HepG2 (cell line): ENCODE measurements around the gene CREBZF. TPM values are rescaled to one million over a fixed set of nuclear protein-coding genes. Genes with fewer than 3 reads are reported as not detected.

Experiments
- CBX5 ChIP-seq: sonication (generic); formaldehyde crosslinking; IDR thresholded peaks from 2 replicates; pipeline ENCODE4 v1.4.0; 2020; ENCODE audit warnings: missing genetic modification reagents, borderline replicate concordance
- DNMT1 ChIP-seq: sonication (generic); formaldehyde crosslinking; IDR thresholded peaks from 2 replicates; pipeline ENCODE4 v1.5.1; 2020; ENCODE audit warnings: mild to moderate bottlenecking, missing genetic modification reagents
- ELF4 ChIP-seq: sonication (generic); formaldehyde crosslinking; IDR thresholded peaks from 2 replicates; pipeline ENCODE4 v1.5.0; 2020; ENCODE audit warnings: missing genetic modification reagents, mild to moderate bottlenecking, moderate library complexity, borderline replicate concordance
- FOXC1 ChIP-seq: sonication (generic); formaldehyde crosslinking; IDR thresholded peaks from 2 replicates; pipeline ENCODE4 v1.8.0; 2022; ENCODE audit warnings: mild to moderate bottlenecking, missing genetic modification reagents, borderline replicate concordance
- KLF15 ChIP-seq: sonication (generic); formaldehyde crosslinking; IDR thresholded peaks from 2 replicates; pipeline ENCODE4 v1.8.1; 2023; ENCODE audit warnings: borderline replicate concordance, mild to moderate bottlenecking, inconsistent platforms, missing genetic modification reagents, mixed read lengths
- SAFB2 ChIP-seq: sonication (generic); formaldehyde crosslinking; IDR thresholded peaks from 2 replicates; pipeline ENCODE4 v1.5.1; 2020; ENCODE audit warnings: missing genetic modification reagents, low read depth, mild to moderate bottlenecking, borderline replicate concordance
- SNAI1 ChIP-seq: sonication (generic); formaldehyde crosslinking; IDR thresholded peaks from 2 replicates; pipeline ENCODE4 v1.5.0; 2020; ENCODE audit warnings: mild to moderate bottlenecking, missing genetic modification reagents, borderline replicate concordance
- ZEB1 ChIP-seq: IDR thresholded peaks from 2 replicates; pipeline ENCODE4 v1.6.1; 2012; ENCODE audit warnings: mild to moderate bottlenecking, low read depth, inconsistent platforms; ENCODE audit not compliant: insufficient replicate concordance
- ZFX ChIP-seq: sonication (generic); formaldehyde crosslinking; IDR thresholded peaks from 2 replicates; pipeline ENCODE4 v1.4.0; 2020; ENCODE audit warnings: mild to moderate bottlenecking, low read depth, missing genetic modification reagents, moderate library complexity
- ZNF329 ChIP-seq: sonication (generic); formaldehyde crosslinking; IDR thresholded peaks from 2 replicates; pipeline ENCODE4 v1.9.0; 2021; ENCODE audit warnings: low read depth, mild to moderate bottlenecking, missing genetic modification reagents
- ZNF33B ChIP-seq: sonication (generic); formaldehyde crosslinking; IDR thresholded peaks from 2 replicates; pipeline ENCODE4 v1.5.1; 2020; ENCODE audit warnings: mild to moderate bottlenecking, missing genetic modification reagents
- ZNF343 ChIP-seq: sonication (generic); formaldehyde crosslinking; IDR thresholded peaks from 2 replicates; pipeline ENCODE4 v1.4.0; 2020; ENCODE audit warnings: mild to moderate bottlenecking, missing genetic modification reagents
- ZNF496 ChIP-seq: sonication (generic); formaldehyde crosslinking; IDR thresholded peaks from 2 replicates; pipeline ENCODE4 v1.8.1; 2023; ENCODE audit warnings: mild to moderate bottlenecking, moderate library complexity, missing genetic modification reagents; ENCODE audit not compliant: insufficient replicate concordance
- polyA plus RNA-seq, 8 experiments: library from polyadenylated mRNA; depleted of rRNA in 3 of 8; stranded (reverse) in 7 of 8; unstranded in 1 of 8; fragments of >200 nt; fragmentation: Illumina TruSeq in 4 of 8; extraction: Trizol in 4 of 8; gene quantifications; 2 replicates each; pipeline versions ENCODE4 v1.2.1 to v1.2.3, GENCODE V29; 2011 to 2016; ENCODE audit warnings: low read depth in 4 of 8, missing spikeins in 1 of 8, mixed read lengths in 1 of 8; ENCODE audit not compliant: insufficient read depth in 1 of 8
- total RNA-seq, 5 experiments: library from RNA; depleted of rRNA; stranded (reverse); fragments of >200 nt; fragmentation: Illumina TruSeq; extraction: Trizol; gene quantifications; 2 replicates each; pipeline ENCODE4 v1.2.3, GENCODE V29; 2016; ENCODE audit warnings: low read depth in 1 of 5
- TF ChIP-seq, protein P1 (sequence below): sonication (generic); formaldehyde crosslinking; IDR thresholded peaks from 2 replicates; pipeline ENCODE4 v1.4.0; 2020; ENCODE audit warnings: mild to moderate bottlenecking, missing genetic modification reagents
- TF ChIP-seq, protein P2 (sequence below): sonication (generic); formaldehyde crosslinking; conservative IDR thresholded peaks from 2 replicates; pipeline ENCODE4 v1.8.0; 2022; ENCODE audit warnings: missing genetic modification reagents
- TF ChIP-seq, protein P3 (sequence below): sonication (generic); formaldehyde crosslinking; IDR thresholded peaks from 2 replicates; pipeline ENCODE4 v1.5.1; 2020; ENCODE audit warnings: missing genetic modification reagents, mild to moderate bottlenecking, borderline replicate concordance
- TF ChIP-seq, protein P4 (sequence below): IDR thresholded peaks from 2 replicates; pipeline ENCODE4 v1.6.1; 2016; ENCODE audit warnings: mild to moderate bottlenecking
- TF ChIP-seq, protein P5 (sequence below): sonication (generic); formaldehyde crosslinking; IDR thresholded peaks from 2 replicates; pipeline ENCODE4 v1.8.1; 2023; ENCODE audit warnings: mild to moderate bottlenecking, missing genetic modification reagents
- TF ChIP-seq, protein P6 (sequence below): sonication (generic); formaldehyde crosslinking; IDR thresholded peaks from 2 replicates; pipeline ENCODE4 v1.4.0; 2020; ENCODE audit warnings: mild to moderate bottlenecking, missing genetic modification reagents, borderline replicate concordance

CREBZF gene
- total and polyA plus RNA-seq, 2 of the 13 experiments (the other 11 are each of a cell fraction or from before 2014, with no cell fraction given), result 30.6 to 43.1 TPM

DNA sequence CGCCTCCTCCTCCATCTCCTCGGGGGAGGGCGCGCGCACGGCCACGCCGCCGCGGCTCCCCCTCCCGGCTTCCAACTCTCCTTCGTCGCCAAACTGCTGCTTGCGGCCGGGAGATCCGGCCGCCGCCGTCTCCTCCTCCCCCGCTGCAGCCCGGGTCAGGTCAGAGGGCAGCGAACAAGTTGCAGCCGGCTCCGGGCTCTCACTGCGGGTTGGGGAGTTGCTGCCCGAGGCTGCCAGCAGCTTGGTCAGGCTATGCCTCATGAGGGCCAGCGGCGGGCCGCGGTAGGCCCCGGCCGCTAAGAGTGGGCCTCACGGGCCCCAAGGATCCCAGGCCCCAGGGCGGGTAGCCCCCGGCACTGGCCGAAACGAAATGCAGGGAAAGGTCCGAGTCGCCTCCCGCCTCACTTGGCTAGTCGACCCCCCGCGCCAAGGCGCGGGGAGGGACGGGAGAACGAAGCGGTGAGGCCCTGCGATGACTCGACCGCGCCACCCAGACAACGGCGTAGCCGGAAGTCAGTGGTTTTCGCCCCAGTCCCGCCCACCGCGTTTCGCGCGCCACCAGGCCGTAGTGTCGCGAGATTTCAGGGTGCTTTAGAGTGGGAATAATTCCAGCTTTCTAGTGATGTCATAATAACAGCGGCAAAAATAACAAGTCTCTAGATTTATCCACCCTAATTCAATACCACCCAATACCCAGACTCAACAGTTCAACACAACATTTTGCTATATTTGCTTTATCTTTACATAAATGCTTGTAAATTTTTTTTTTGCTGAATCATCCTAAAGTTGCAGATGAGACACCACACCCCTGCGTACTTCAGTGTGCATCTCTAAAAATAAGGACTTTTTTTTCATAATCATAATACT lies at the start of gene CREBZF (continued):
- TF ChIP-seq ELF4 (CRISPR knock-in tag) (peak; percentile 70), SAFB2 (CRISPR knock-in tag) (no peak), ZNF343 (CRISPR knock-in tag) (no peak), ZNF329 (CRISPR knock-in tag) (no peak), SNAI1 (CRISPR knock-in tag) (peak; percentile 96; the same call in 1 of the 2 replicates), ZNF496 (CRISPR knock-in tag) (no peak), ZEB1 (no peak), KLF15 (CRISPR knock-in tag) (0 out of 2 replicates have a peak, but pooled peaks have one; percentile 80), ZNF33B (0 out of 2 replicates have a peak, but pooled peaks have one; percentile 60), ZFX (peak; percentile 100), CBX5 (CRISPR knock-in tag) (no peak), DNMT1 (peak; percentile 58; the same call in 1 of the 2 replicates), FOXC1 (CRISPR knock-in tag) (0 out of 2 replicates have a peak, but pooled peaks have one; percentile 46)
- TF ChIP-seq, protein P1, sequence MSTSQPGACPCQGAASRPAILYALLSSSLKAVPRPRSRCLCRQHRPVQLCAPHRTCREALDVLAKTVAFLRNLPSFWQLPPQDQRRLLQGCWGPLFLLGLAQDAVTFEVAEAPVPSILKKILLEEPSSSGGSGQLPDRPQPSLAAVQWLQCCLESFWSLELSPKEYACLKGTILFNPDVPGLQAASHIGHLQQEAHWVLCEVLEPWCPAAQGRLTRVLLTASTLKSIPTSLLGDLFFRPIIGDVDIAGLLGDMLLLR (CRISPR knock-in tag), result no peak
- TF ChIP-seq, protein P2, sequence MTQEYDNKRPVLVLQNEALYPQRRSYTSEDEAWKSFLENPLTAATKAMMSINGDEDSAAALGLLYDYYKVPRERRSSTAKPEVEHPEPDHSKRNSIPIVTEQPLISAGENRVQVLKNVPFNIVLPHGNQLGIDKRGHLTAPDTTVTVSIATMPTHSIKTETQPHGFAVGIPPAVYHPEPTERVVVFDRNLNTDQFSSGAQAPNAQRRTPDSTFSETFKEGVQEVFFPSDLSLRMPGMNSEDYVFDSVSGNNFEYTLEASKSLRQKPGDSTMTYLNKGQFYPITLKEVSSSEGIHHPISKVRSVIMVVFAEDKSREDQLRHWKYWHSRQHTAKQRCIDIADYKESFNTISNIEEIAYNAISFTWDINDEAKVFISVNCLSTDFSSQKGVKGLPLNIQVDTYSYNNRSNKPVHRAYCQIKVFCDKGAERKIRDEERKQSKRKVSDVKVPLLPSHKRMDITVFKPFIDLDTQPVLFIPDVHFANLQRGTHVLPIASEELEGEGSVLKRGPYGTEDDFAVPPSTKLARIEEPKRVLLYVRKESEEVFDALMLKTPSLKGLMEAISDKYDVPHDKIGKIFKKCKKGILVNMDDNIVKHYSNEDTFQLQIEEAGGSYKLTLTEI, result no peak
- TF ChIP-seq, protein P3, sequence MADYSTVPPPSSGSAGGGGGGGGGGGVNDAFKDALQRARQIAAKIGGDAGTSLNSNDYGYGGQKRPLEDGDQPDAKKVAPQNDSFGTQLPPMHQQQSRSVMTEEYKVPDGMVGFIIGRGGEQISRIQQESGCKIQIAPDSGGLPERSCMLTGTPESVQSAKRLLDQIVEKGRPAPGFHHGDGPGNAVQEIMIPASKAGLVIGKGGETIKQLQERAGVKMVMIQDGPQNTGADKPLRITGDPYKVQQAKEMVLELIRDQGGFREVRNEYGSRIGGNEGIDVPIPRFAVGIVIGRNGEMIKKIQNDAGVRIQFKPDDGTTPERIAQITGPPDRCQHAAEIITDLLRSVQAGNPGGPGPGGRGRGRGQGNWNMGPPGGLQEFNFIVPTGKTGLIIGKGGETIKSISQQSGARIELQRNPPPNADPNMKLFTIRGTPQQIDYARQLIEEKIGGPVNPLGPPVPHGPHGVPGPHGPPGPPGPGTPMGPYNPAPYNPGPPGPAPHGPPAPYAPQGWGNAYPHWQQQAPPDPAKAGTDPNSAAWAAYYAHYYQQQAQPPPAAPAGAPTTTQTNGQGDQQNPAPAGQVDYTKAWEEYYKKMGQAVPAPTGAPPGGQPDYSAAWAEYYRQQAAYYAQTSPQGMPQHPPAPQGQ (CRISPR knock-in tag), result no peak
- TF ChIP-seq, protein P4, sequence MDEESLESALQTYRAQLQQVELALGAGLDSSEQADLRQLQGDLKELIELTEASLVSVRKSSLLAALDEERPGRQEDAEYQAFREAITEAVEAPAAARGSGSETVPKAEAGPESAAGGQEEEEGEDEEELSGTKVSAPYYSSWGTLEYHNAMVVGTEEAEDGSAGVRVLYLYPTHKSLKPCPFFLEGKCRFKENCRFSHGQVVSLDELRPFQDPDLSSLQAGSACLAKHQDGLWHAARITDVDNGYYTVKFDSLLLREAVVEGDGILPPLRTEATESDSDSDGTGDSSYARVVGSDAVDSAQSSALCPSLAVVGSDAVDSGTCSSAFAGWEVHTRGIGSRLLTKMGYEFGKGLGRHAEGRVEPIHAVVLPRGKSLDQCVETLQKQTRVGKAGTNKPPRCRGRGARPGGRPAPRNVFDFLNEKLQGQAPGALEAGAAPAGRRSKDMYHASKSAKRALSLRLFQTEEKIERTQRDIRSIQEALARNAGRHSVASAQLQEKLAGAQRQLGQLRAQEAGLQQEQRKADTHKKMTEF (CRISPR knock-in tag), result peak; percentile 90
- TF ChIP-seq, protein P5, sequence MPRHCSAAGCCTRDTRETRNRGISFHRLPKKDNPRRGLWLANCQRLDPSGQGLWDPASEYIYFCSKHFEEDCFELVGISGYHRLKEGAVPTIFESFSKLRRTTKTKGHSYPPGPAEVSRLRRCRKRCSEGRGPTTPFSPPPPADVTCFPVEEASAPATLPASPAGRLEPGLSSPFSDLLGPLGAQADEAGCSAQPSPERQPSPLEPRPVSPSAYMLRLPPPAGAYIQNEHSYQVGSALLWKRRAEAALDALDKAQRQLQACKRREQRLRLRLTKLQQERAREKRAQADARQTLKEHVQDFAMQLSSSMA (CRISPR knock-in tag), result peak; percentile 87; the same call in 1 of the 2 replicates
- TF ChIP-seq, protein P6, sequence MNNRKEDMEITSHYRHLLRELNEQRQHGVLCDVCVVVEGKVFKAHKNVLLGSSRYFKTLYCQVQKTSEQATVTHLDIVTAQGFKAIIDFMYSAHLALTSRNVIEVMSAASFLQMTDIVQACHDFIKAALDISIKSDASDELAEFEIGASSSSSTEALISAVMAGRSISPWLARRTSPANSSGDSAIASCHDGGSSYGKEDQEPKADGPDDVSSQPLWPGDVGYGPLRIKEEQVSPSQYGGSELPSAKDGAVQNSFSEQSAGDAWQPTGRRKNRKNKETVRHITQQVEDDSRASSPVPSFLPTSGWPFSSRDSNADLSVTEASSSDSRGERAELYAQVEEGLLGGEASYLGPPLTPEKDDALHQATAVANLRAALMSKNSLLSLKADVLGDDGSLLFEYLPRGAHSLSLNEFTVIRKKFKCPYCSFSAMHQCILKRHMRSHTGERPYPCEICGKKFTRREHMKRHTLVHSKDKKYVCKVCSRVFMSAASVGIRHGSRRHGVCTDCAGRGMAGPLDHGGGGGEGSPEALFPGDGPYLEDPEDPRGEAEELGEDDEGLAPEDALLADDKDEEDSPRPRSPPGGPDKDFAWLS (CRISPR knock-in tag), result no peak
